SK-N-MC (cell line): ENCODE data around the gene LGALS9C.
"Not testable (repeated sequence)": the region's sequence is repeated elsewhere in the genome, so short reads cannot be mapped to it uniquely, and the experiment has no call there.

Experiments used
- DNase-seq: peaks from one replicate; pipeline ENCODE4 v3.0.0-alpha.2; 2011; ENCODE audit warnings: low read depth, low spot score
- H3K27ac ChIP-seq: fragments of 200-600 bp; sonication (generic); 2 replicates; pipeline ENCODE4 v1.5.1; 2016; ENCODE audit warnings: mixed run types
- H3K36me3 ChIP-seq: fragments of 200-600 bp; sonication (generic); 2 replicates; pipeline ENCODE4 v1.6.1; 2017; ENCODE audit warnings: antibody characterized with exemption, low read length, mixed read lengths; ENCODE audit not compliant: insufficient read depth
- H3K4me3 ChIP-seq: fragments of 200-600 bp; sonication (generic); 2 replicates; pipeline ENCODE4 v1.5.1; 2016
- H3K9ac ChIP-seq: fragments of 200-600 bp; sonication (generic); 2 replicates; pipeline ENCODE4 v1.8.0; 2017; ENCODE audit warnings: mixed run types, mixed read lengths; ENCODE audit not compliant: insufficient read length
- H3K9me3 ChIP-seq: fragments of 200-600 bp; sonication (generic); 2 replicates; pipeline ENCODE4 v1.6.1; 2017; ENCODE audit warnings: low read depth, mild to moderate bottlenecking, antibody characterized with exemption, low read length, moderate library complexity, mixed read lengths

LGALS9C gene

DNA sequence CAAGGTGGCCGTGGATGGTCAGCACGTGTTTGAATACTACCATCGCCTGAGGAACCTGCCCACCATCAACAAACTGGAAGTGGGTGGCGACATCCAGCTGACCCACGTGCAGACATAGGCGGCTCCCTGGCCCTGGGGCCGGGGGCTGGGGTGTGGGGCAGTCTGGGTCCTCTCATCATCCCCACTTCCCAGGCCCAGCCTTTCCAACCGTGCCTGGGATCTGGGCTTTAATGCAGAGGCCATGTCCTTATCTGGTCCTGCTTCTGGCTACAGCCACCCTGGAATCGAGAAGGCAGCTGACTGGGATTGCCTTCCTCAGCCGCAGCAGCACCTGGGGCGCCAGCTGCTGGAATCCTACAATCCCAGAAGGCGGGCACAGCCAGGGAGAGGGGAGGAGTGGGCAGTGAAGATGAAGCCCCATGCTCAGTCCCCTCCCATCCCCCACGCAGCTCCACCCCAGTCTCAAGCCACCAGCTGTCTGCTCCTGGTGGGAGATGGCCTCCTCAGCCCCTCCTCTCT, 17.7 kb downstream of the LGALS9C start:
- not testable (repeated sequence) for H3K27ac ChIP-seq, H3K4me3 ChIP-seq, DNase-seq, H3K9me3 ChIP-seq, H3K9ac ChIP-seq, H3K36me3 ChIP-seq

DNA sequence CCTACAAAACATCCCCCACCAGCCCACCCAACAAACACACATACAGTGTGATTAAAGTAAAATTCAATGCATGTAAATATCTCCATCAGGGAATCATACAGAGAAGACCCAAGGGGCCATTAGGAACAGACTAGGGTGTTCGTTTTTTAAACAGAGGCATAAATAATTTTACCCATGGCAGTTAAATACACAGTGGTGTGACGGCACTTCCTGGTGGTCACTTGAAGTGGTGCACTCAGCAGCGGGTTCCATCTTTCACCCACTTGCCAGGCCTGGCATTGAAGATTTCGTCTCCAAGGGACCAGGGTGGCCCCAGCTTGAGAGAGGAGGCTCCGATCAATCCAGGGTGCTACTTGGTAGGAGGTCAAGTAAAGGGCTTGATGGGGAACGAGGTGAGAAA, 20.5 kb downstream of the LGALS9C start:
- DNase-seq, H3K9ac ChIP-seq, H3K36me3 ChIP-seq: not testable (repeated sequence)

DNA sequence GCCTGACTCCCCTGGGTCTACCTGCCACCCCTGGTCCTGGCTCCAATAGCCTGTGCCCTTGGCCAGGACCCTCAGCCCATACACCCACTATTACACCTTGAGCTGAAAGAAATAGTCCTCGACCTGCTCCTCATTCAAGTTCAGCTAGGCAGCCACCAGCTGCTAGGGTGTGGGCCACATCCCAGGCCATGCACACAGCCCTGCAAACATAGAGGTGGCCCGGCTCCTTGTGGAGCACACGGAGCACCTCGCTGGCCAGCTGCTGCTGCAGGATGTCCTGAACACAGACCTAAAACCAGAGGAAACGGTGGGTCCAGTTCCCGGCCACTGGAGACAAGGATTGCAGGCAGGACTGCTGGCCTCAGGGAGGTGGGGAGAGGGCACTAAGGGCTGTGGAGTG, 22.5 kb downstream of the LGALS9C start:
- not testable (repeated sequence) for H3K9ac ChIP-seq, H3K36me3 ChIP-seq, DNase-seq, H3K27ac ChIP-seq, H3K4me3 ChIP-seq, H3K9me3 ChIP-seq

More for the DNA sequence above, 20.5 kb downstream of the LGALS9C start:
- not testable (repeated sequence) for H3K9me3 ChIP-seq, H3K4me3 ChIP-seq, H3K27ac ChIP-seq

GRCh38 chr17:18499756-18500155, 23.2 kb downstream of the LGALS9C start:
- H3K9ac ChIP-seq, H3K36me3 ChIP-seq, H3K9me3 ChIP-seq, DNase-seq, H3K27ac ChIP-seq, H3K4me3 ChIP-seq: not testable (repeated sequence)

- not testable (repeated sequence) for H3K9me3 ChIP-seq, H3K4me3 ChIP-seq, H3K36me3 ChIP-seq, H3K9ac ChIP-seq, H3K27ac ChIP-seq, DNase-seq
These were observed 23.7 kb downstream of the LGALS9C start for GRCh38 chr17:18500281-18500680.

DNA sequence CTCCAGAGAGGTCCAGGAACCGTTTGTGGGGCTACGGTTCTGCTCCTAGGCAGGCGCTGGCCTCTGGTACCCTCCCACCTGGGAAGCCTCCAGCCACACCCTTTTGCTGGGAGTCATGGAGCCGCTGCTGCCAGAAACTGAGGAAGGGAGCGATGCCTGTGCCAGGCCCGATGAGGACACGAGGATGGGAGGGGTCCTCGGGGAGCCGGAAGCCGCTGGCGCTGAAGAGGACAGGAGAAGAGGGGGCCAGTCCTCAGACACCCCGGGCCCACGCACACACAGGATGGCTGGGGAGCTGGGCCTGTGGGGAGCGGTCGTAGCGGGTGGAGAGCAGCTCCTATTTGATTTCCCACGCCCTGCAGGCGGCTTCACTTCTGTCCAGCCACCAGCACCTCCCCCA, 24.2 kb downstream of the LGALS9C start:
- not testable (repeated sequence) for H3K4me3 ChIP-seq, H3K36me3 ChIP-seq, H3K27ac ChIP-seq, DNase-seq, H3K9me3 ChIP-seq, H3K9ac ChIP-seq

- not testable (repeated sequence) for H3K9me3 ChIP-seq, H3K9ac ChIP-seq, H3K4me3 ChIP-seq, H3K36me3 ChIP-seq, H3K27ac ChIP-seq, DNase-seq
These were observed 26.6 kb downstream of the LGALS9C start for GRCh38 chr17:18503221-18503620.

DNA sequence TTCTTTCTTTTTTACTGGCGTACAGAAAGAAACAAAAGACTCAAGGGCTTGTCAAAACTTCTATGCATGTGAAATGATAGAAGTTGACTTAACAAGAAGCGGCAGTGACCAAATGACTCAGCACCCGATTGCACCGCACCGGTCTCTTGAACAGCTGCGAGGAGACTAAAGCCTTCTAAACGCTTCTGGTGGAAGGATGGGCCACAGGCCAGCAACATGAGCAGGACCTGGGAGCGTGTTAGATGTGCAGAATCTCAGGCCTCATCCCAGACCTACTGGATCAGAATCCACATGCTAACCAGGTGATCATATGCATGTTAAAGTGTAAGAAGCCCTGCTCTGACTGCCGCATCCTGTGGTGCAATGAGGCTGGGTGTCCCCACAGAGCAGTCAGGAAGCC, 31.1 kb downstream of the LGALS9C start:
- H3K9ac ChIP-seq, DNase-seq, H3K9me3 ChIP-seq, H3K4me3 ChIP-seq, H3K27ac ChIP-seq, H3K36me3 ChIP-seq: not testable (repeated sequence)

GRCh38 chr17:18508667-18509066, 32.1 kb downstream of the LGALS9C start:
- H3K9me3 ChIP-seq, H3K4me3 ChIP-seq, DNase-seq, H3K36me3 ChIP-seq, H3K9ac ChIP-seq, H3K27ac ChIP-seq: not testable (repeated sequence)

DNA sequence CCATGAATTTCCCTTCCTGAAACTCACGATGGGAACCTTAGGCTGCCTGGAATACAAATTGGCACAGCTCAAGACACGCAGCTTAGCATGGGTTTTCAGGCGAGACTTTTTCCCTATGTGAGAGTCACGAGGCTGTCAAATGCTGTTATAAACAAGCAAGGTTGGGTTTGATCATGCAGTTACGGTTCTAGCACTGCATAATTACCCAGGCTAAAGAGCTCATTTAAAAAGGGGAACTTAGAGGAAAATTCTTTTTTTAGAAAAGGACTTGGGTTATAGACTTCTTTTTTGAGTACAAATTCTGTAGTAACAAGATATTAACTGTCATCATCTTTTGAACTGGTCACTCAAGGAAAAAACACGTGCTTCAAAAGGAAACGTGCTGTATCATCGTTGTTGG, 44.5 kb downstream of the LGALS9C start:
- H3K9ac ChIP-seq, DNase-seq, H3K9me3 ChIP-seq, H3K36me3 ChIP-seq, H3K27ac ChIP-seq, H3K4me3 ChIP-seq: not testable (repeated sequence)

GRCh38 chr17:18525015-18525414, 48.4 kb downstream of the LGALS9C start:
- H3K9me3 ChIP-seq, H3K27ac ChIP-seq, H3K36me3 ChIP-seq, H3K9ac ChIP-seq, DNase-seq, H3K4me3 ChIP-seq: not testable (repeated sequence)

DNA sequence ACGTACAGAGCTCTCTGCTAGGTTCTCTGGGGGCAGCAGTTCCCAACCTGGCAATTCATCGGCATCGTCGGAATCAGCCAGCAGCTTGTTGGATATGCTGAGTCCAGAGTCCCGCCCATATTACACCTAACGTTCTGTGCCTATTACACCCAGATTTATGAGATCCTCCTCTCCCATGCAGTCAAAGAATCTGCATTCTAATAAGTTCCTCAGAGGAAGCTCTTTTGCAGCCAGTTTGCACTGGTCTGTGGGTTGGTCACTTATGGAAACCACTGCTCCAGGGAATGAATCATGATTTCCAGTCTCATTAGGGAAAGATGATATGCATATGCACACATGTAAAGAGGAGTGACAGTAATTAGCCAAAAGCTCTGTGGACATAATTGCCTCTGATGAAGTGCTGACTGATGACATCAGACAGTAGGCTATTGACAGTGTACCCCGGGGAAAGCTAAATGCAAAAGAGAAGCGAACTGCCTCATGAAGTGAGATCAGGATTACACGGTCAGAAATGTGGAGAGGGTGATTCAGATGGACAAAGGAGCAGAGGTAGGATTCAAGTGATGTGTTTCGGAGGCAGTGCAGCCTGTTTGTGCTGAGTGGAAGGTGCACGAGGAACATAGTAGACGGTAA, 49.7 kb downstream of the LGALS9C start:
- H3K9ac ChIP-seq, H3K27ac ChIP-seq, DNase-seq, H3K36me3 ChIP-seq, H3K9me3 ChIP-seq, H3K4me3 ChIP-seq: not testable (repeated sequence)

GRCh38 chr17:18527354-18527753, 50.8 kb downstream of the LGALS9C start:
- not testable (repeated sequence) for H3K27ac ChIP-seq, H3K9ac ChIP-seq, H3K4me3 ChIP-seq, DNase-seq, H3K9me3 ChIP-seq, H3K36me3 ChIP-seq

- not testable (repeated sequence) for DNase-seq, H3K27ac ChIP-seq, H3K9ac ChIP-seq, H3K4me3 ChIP-seq, H3K9me3 ChIP-seq, H3K36me3 ChIP-seq
These were observed 51.8 kb downstream of the LGALS9C start for GRCh38 chr17:18528435-18528834.

DNA sequence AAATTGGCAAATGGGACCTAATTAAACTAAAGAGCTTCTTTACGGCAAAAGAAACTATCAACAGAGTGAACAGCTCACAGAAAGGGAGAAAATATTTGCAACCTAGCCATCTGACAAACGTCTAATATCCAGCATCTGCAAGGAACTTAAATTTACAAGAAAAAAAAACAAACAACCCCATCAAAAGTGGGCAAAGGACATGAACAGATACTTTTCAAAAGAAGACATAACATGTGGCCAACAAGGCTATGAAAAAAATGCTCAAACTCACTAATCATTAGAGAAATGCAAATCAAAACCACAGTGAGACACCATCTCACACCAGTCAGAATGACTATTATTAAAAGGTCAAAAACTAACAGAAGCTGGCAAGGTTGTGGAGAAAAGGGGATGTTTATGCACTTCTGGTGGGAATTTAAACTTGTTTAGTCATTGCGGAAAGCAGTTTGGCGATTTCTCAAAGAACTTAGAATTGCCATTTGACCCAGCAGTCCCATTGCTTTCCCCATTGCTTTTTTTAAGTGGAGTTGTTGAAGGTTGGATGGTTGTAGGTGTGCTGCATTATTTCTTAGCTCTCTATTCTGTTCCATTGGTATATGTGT, 52.4 kb downstream of the LGALS9C start:
- DNase-seq, H3K9ac ChIP-seq, H3K27ac ChIP-seq, H3K4me3 ChIP-seq, H3K36me3 ChIP-seq, H3K9me3 ChIP-seq: not testable (repeated sequence)
